Spleen (tissue), 11 donors: ENCODE results near the gene PGM5. TPM values are rescaled to one million over a fixed set of nuclear protein-coding genes. Genes with fewer than 3 reads are reported as not detected.
"Not testable (repeated sequence)": the region's sequence is repeated elsewhere in the genome, so short reads cannot be mapped to it uniquely, and the experiment has no call there.

Experiments
- DNase-seq: peaks from one replicate; pipeline ENCODE4 v3.0.0-alpha.2; 2020
- H3K27ac ChIP-seq, 8 donors: fragments of 200-600 bp; sonication (generic) in 7 of 8; 1 replicate in 4 of 8; 2 replicates in 4 of 8; pipeline versions ENCODE4 v1.5.0 to v1.8.0; 2016 to 2021; ENCODE audit warnings: inconsistent platforms in 4 of 8, mild to moderate bottlenecking in 4 of 8, moderate library complexity in 1 of 8
- H3K27me3 ChIP-seq, 7 donors: fragments of 200-600 bp; sonication (generic) in 6 of 7; replicated peaks in 1 of 7; 1 replicate in 4 of 7; 2 replicates in 3 of 7; pipeline versions ENCODE4 v1.5.0 to v1.8.0; 2016 to 2021; ENCODE audit warnings: inconsistent platforms in 3 of 7, mild to moderate bottlenecking in 1 of 7
- H3K36me3 ChIP-seq, 6 donors: fragments of 200-600 bp; sonication (generic) in 5 of 6; 1 replicate in 4 of 6; 2 replicates in 2 of 6; pipeline versions ENCODE4 v1.5.0 to v1.8.0; 2016 to 2021; ENCODE audit warnings: inconsistent platforms in 2 of 6
- H3K4me1 ChIP-seq, 6 donors: fragments of 200-600 bp; sonication (generic) in 5 of 6; 1 replicate in 3 of 6; 2 replicates in 3 of 6; pipeline versions ENCODE4 v1.5.0 to v1.8.0; 2016 to 2021; ENCODE audit warnings: inconsistent platforms in 3 of 6
- H3K4me3 ChIP-seq, 8 donors: fragments of 200-600 bp; sonication (generic) in 7 of 8; 1 replicate in 4 of 8; 2 replicates in 4 of 8; pipeline versions ENCODE4 v1.5.0 to v1.8.0; 2016 to 2021; ENCODE audit warnings: inconsistent platforms in 4 of 8, mild to moderate bottlenecking in 4 of 8, moderate library complexity in 2 of 8
- H3K9me3 ChIP-seq, 8 donors: fragments of 200-600 bp; sonication (generic) in 7 of 8; 1 replicate in 4 of 8; 2 replicates in 4 of 8; pipeline versions ENCODE4 v1.5.0 to v1.8.0; 2016 to 2021; ENCODE audit warnings: inconsistent platforms in 4 of 8
- WGBS, 5 donors: extraction: QIAGEN DNeasy Blood & Tissue Kit in 3 of 5; methylation state at CpG; one replicate each; pipeline versions ENCODE4 v1.1.5 to v1.1.7; 2013 to 2018; 5-methylcytosine and 5-hydroxymethylcytosine counted together
- intact Hi-C: fragments of 100-400 bp; cut with DNase I; formaldehyde crosslinking; loops from one replicate; pipeline ENCODE4 v1.15.0; 2023; ENCODE audit warnings: low total_unique reads
- polyA plus RNA-seq, 3 donors: library from polyadenylated mRNA; stranded (reverse); fragments of 200-250 nt; gene quantifications; one replicate each; pipeline ENCODE4 v1.2.1, GENCODE V29; 2013
- total RNA-seq, 7 donors: library from RNA; depleted of rRNA in 3 of 7; stranded (reverse); fragments of >200 nt in 3 of 7; fragmentation: NEBNext Ultra II Directional in 4 of 7; extraction: Animal tissue kit (Norgen Biotek cat#: 25700) in 4 of 7; gene quantifications; one replicate each; pipeline versions ENCODE4 v1.1.0 to v1.2.1, GENCODE V29; 2016 to 2021
- donor health status: healthy with polysubstance abuse.
- donor health status: DM: no; HTN: no; CAD: no; lungs with moderate emphysema.
- donor health status: DM: no; HTN: no; CAD: no.
- donor health status: Bipolar disorder and iron deficiency.
- donor health status: healthy.
- donor health status: DM: no; HTN: no; CAD: no.
- donor health status: DM: yes; HTN: yes; CAD: no.

The PGM5 gene
- total and polyA plus RNA-seq, 10 donors: 3.2 to 26.1 (median 14.4) TPM

GRCh38 chr9:68366933-68367547 lies 10.6 kb downstream of the PGM5 start:
- H3K4me1 ChIP-seq, H3K36me3 ChIP-seq, H3K27me3 ChIP-seq, intact Hi-C loops, DNase-seq, H3K9me3 ChIP-seq: not testable (repeated sequence)
- Histone ChIP-seq H3K4me3 (peak overlapping the region in 2 of 8 donors; percentile 15 to 41), H3K27ac (peak overlapping the region in 2 of 8 donors; percentile 54 to 57)
- 1 to 14% (median 9%) methylated on average over 7 to 10 of the region's 10 CpGs for WGBS, 5 donors

- H3K9me3 ChIP-seq, H3K27ac ChIP-seq, H3K27me3 ChIP-seq, intact Hi-C loops, DNase-seq, H3K4me1 ChIP-seq, H3K4me3 ChIP-seq, H3K36me3 ChIP-seq: not testable (repeated sequence)
- WGBS, 5 donors: 86 to 98% (median 93%) methylated on average over 4 of the region's 4 CpGs
These were observed 19.4 kb downstream of the PGM5 start for GRCh38 chr9:68375789-68376188.

GRCh38 chr9:68377723-68378122 lies 21.3 kb downstream of the PGM5 start:
- intact Hi-C loops, H3K27me3 ChIP-seq, H3K4me3 ChIP-seq, H3K9me3 ChIP-seq, DNase-seq, H3K36me3 ChIP-seq, H3K27ac ChIP-seq, H3K4me1 ChIP-seq: not testable (repeated sequence)
- 33 to 70% (median 38%) methylated on average over 1 of the region's 1 CpG for WGBS, 5 donors

DNA sequence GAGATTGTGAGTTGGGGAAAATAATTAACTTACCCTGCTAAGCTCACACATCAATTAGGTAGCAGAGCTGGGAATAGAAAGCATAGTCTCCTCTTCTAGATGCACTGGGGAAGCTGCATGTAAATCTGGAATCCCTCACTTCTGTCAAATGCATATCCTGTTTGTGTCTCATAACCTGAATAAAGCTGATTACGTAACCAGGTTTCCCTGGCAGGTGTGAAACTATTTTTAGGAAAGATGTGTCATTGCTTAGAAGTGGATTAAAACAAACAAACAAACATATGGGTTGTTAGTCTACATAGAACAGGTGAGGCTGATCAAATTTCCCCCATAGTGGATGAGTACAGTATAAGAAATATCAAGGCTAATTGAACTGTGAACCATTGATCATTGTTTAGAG lies 27.5 kb downstream of the PGM5 start:
- DNase-seq, intact Hi-C loops, H3K27me3 ChIP-seq, H3K9me3 ChIP-seq, H3K4me3 ChIP-seq, H3K27ac ChIP-seq, H3K36me3 ChIP-seq, H3K4me1 ChIP-seq: not testable (repeated sequence)
- 9 to 85% (median 42%) methylated on average over 1 of the region's 1 CpG for WGBS, 5 donors

DNA sequence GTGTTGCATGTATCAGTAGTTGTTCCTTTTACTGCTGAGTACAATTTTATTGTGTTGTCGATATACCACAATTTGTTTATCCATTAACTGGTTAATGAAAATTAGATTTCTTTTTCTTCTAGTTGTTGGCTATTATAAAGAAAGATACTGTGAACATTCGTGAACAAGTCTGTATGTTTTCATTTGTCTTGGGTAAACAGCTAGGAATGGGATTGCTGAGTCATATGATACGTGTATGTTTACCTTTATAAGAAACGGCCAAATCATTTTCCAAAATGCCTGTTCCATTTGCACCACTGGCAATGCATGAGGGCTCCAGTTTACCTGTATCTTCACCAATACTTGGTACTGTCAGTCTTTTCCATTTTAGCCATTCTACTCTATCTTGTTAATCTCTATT lies 33.1 kb downstream of the PGM5 start:
- DNase-seq, H3K36me3 ChIP-seq, intact Hi-C loops, H3K9me3 ChIP-seq, H3K27me3 ChIP-seq, H3K27ac ChIP-seq, H3K4me1 ChIP-seq, H3K4me3 ChIP-seq: not testable (repeated sequence)
- WGBS, 5 donors: 83 to 90% (median 85%) methylated on average over 4 of the region's 4 CpGs

- H3K27ac ChIP-seq, intact Hi-C loops, H3K36me3 ChIP-seq, H3K4me1 ChIP-seq, DNase-seq, H3K9me3 ChIP-seq, H3K27me3 ChIP-seq, H3K4me3 ChIP-seq: not testable (repeated sequence)
- WGBS, 5 donors: 94 to 100% (median 100%) methylated on average over 1 of the region's 1 CpG
These were observed 34.3 kb downstream of the PGM5 start for GRCh38 chr9:68390737-68391136.

- H3K27me3 ChIP-seq, H3K36me3 ChIP-seq, H3K27ac ChIP-seq, H3K9me3 ChIP-seq, H3K4me3 ChIP-seq, H3K4me1 ChIP-seq, intact Hi-C loops, DNase-seq: not testable (repeated sequence)
- WGBS, 5 donors: 58 to 74% (median 64%) methylated on average over 1 of the region's 1 CpG
These were observed 40.1 kb downstream of the PGM5 start for GRCh38 chr9:68396411-68397094.

DNA sequence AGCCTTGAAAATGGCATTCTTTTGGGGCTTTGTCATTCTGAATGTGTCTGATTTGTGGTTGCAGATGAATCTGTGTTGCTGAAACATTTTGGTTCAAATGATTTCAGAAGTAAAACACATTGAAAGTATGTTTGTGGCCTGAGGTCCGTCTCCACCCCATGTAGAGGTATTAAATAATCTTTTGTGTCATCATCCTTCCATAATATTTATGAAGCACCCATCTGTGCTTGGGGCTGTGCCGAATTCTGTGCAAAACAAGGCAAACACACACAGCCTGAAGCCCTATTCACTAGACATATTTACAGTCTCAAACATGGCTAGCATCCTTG lies 40.6 kb downstream of the PGM5 start:
- H3K27ac ChIP-seq, DNase-seq, H3K27me3 ChIP-seq, H3K4me3 ChIP-seq, H3K9me3 ChIP-seq, H3K4me1 ChIP-seq, H3K36me3 ChIP-seq, intact Hi-C loops: not testable (repeated sequence)
- 65 to 82% (median 75%) methylated on average over 2 of the region's 2 CpGs for WGBS, 5 donors

DNA sequence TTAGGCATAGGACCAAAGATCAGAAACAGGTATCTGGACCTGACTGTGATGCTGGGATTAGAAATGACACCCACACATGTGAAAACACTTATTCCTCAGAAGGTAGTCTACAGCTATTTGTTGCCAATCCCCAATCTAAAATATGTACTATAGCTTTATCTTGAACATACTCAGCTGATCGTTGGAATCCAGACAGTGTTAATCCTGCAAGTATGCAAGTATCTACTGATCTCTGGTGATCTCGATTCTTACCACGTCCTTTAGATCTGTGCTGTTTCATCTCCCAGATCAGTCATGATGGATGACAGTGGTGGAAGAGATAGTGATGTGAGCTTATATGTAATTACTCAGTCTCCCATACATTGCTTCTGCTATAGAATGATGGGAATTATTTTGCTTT lies 41.4 kb downstream of the PGM5 start:
- H3K4me3 ChIP-seq, DNase-seq, H3K27ac ChIP-seq, H3K9me3 ChIP-seq, H3K4me1 ChIP-seq, H3K27me3 ChIP-seq, intact Hi-C loops, H3K36me3 ChIP-seq: not testable (repeated sequence)
- 77 to 91% (median 88%) methylated on average over 3 of the region's 3 CpGs for WGBS, 5 donors

DNA sequence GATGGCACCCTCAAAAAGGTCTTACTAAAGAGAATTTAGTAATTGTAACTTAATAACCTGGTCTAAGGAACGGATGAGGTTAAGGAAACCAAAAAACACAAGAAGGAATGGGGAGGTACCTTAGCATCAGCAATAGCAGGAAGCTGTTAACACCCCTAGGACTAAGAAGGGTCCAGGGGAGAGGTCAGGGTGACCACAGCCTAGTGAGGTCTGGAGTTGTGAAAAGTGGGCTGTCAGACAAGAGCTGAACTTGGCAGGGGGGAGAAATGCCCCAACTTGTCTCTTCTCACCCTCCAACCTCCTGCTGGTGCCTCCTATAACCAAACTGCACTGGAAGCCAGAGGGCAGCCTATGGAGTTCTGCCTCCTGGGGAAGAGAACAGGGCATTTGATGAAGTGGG lies 41.9 kb downstream of the PGM5 start:
- H3K36me3 ChIP-seq, intact Hi-C loops, H3K9me3 ChIP-seq, DNase-seq, H3K27me3 ChIP-seq, H3K27ac ChIP-seq, H3K4me3 ChIP-seq, H3K4me1 ChIP-seq: not testable (repeated sequence)
- 71 to 100% (median 93%) methylated on average over 1 of the region's 1 CpG for WGBS, 5 donors

GRCh38 chr9:68404421-68405185 lies 48.2 kb downstream of the PGM5 start:
- DNase-seq: not testable (repeated sequence)

More at GRCh38 chr9:68404421-68405185, 48.2 kb downstream of the PGM5 start:
- H3K27ac ChIP-seq, H3K4me1 ChIP-seq, H3K27me3 ChIP-seq, H3K36me3 ChIP-seq, H3K9me3 ChIP-seq, intact Hi-C loops, H3K4me3 ChIP-seq: not testable (repeated sequence)
- 83 to 96% (median 87%) methylated on average over 3 of the region's 3 CpGs for WGBS, 5 donors
